HUES6 (cell line): ENCODE measurements around the gene ASB16.
A peak's percentile ranks its signal among the peaks of the same experiment; 100 is the strongest.

Experiments used
- H3K27ac ChIP-seq: 2 replicates; pipeline ENCODE4 v1.7.0; 2013; ENCODE audit warnings: low read depth, mild to moderate bottlenecking, low read length, inconsistent platforms
- H3K27me3 ChIP-seq: 2 replicates; pipeline ENCODE4 v1.6.1; 2013; ENCODE audit warnings: low read length; ENCODE audit not compliant: control insufficient read depth, insufficient read depth
- H3K36me3 ChIP-seq: 2 replicates; pipeline ENCODE4 v1.6.1; 2013; ENCODE audit warnings: low read length; ENCODE audit not compliant: control insufficient read depth, insufficient read depth
- H3K4me1 ChIP-seq: 2 replicates; pipeline ENCODE4 v1.6.1; 2013; ENCODE audit warnings: low read length; ENCODE audit not compliant: control insufficient read depth, insufficient read depth
- H3K4me3 ChIP-seq: 2 replicates; pipeline ENCODE4 v1.5.1; 2013; ENCODE audit warnings: low read depth, low read length
- H3K9ac ChIP-seq: one replicate; pipeline ENCODE4 v1.6.1; 2013; ENCODE audit warnings: mild to moderate bottlenecking, low read length
- H3K9me3 ChIP-seq: 2 replicates; pipeline ENCODE4 v1.6.1; 2013; ENCODE audit warnings: low read depth, low read length; ENCODE audit not compliant: control insufficient read depth, insufficient read depth

Gene ASB16

DNA sequence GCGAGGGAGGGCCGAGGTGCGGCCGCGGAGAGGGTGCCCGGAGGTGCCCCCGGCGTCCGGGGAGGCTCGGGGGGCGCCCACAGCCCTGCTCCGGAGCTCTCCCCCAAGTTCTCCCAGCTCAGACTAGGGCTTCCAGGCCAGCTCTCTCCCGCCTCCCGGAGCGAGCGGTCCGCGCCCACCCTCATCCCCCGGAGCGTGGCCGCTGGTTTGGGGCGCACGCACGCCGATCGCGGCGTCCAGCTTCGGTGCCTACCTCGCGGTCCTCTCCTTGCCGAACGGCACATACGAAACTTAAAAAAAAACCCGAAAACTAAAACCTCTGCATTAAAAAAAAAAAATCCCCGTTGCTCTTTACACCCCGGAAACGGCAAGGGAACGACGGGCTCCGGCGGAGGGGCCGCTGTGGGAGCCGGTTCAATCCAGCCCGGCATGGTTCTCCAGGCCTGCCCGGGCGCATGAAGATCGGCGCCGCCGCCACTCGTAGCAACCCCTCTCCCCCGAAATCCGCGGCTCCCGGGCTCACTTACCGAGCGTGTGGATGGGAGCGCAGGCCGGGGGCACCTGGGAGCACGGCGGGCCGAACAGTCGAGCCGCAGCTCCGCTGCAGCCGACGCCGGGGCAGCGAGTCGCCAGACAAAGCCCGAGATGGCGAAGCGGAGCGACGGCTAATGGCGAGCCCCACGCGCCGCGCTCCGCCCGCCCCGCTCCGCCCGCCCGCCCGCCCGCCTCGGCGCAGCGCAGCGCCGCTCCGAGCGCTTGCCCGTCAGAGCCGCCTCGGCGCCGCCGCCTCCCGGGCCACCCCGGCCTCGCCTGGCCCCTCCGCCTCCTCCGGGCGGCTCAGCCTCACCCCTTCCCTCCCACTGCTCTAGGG, 49.9 kb downstream of the ASB16 start:
- Histone ChIP-seq H3K9me3 (no peaks in the 10 kb centered on the region), H3K27ac (peak overlapping the region; percentile 98), H3K4me1 (peaks cover 18% of the 10 kb centered on the region), H3K4me3 (peak overlapping the region; percentile 78), H3K36me3 (peaks cover 18% of the 10 kb centered on the region), H3K9ac (peak overlapping the region; percentile 98), H3K27me3 (no peaks in the 10 kb centered on the region)

DNA sequence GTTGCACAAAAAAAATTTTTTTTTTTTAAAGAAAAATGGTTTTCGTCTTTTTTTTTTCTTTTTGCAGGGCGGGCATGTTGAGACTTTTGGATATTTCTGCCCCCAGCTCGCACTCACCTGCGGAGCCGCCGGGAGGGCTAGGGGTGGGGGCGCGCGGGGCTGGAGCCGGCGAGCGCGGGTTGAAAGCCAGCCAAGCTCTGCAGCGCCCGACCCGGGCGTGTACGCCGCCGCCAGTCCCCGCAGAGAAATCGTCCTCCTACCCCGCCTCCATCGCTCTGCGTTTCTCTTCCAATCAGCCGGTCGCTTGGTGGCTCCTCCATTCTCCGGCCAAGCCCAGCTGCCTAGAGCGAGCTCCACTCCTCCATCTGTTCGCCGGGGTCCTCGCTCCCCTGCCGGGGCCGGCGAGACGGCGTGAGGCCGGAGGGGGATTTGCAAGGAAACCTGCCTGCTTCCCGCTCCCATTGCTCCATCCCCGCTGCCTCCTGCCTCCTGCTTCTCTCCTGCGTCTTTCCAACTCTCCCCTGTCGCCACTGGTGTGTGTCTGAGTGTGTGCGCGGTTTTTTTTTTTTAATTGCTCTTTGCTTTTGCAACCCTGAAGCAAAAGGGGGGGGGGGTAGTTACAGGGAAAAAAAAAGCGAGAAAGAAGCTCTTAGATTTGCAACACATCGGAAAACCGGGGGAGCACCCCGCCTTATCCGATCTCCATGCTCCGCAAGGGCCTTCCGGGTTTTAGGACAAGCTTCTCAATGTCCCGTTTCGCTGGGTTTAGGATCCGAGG, 50.8 kb downstream of the ASB16 start:
- H3K9ac ChIP-seq = peak overlapping the region; percentile 80
- H3K27me3 ChIP-seq = no peaks in the 10 kb centered on the region
- peak overlapping the region; percentile 78 for H3K4me3 ChIP-seq
- H3K27ac ChIP-seq = peak overlapping the region; percentile 68; the same call in 1 of the 2 replicates
- H3K9me3 ChIP-seq = no peaks in the 10 kb centered on the region
- H3K36me3 ChIP-seq = peaks cover 10% of the 10 kb centered on the region
- H3K4me1 ChIP-seq = peaks cover 18% of the 10 kb centered on the region

DNA sequence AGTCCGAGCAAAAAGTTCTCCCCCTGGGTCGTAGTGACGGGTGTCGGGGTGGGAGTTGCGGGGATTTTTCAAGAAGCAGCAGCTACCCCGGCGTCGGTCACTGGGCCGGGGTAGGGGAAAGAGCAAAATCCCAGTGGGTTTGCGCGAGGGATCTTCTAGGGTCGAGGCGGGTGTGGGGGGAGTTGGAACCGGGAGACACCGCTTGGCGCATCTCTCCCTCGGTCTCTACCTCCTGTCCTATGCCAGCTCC, 51.3 kb downstream of the ASB16 start:
- peak overlapping the region; percentile 68; the same call in 1 of the 2 replicates for H3K27ac ChIP-seq
- H3K27me3 ChIP-seq = no peaks in the 10 kb centered on the region
- peaks cover 18% of the 10 kb centered on the region for H3K4me1 ChIP-seq
- H3K36me3 ChIP-seq = peaks cover 5% of the 10 kb centered on the region
- no peaks in the 10 kb centered on the region for H3K9me3 ChIP-seq
- H3K9ac ChIP-seq = peak overlapping the region; percentile 80
- H3K4me3 ChIP-seq = peak overlapping the region; percentile 78

DNA sequence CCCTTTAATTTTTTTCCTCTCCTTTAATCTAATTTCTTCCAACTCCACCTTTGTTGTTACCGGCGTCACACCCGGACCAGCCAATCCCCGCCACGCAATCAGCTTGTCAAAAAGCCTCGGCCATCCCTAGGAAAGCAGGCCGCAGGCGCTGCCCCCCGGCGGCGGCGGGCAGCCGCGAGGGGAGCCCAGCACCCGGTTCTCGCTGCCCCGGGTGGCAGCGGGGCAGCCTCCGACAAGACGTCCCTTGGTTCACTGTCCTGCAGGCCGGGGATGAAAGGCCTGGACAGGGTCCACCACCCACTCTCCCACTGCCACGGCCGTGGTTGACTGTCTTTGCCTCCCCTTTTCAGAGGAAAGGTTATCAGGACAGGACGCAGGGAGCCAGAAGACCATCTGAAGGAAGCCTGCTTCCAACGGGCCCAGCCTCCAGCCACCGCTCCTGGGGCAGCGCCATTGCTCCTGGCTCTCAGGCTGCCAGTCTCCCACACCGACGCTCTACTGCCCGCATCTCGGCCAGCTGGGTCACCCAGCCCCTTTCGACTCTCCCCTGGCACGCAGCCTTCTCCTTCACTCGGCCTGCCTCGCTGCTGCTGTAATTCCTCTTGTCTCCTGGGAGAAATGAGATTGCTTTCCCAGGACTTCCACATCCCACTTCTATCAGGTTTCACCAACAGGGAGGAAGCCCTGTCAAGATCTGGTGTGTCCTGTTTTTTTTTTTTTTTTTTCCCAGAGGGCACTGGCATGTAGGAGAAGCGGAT, 51.8 kb downstream of the ASB16 start:
- Histone ChIP-seq H3K36me3 (no peaks in the 10 kb centered on the region), H3K9me3 (no peaks in the 10 kb centered on the region), H3K27ac (peak overlapping the region; percentile 68; the same call in 1 of the 2 replicates)

GRCh38 chr17:44223541-44224071, 53.1 kb downstream of the ASB16 start:
- Histone ChIP-seq H3K4me3 (no peak overlapping the region), H3K36me3 (no peaks in the 10 kb centered on the region), H3K9me3 (no peaks in the 10 kb centered on the region), H3K9ac (no peak overlapping the region), H3K27me3 (no peaks in the 10 kb centered on the region), H3K4me1 (peaks cover 8% of the 10 kb centered on the region), H3K27ac (no peak overlapping the region)

More for the DNA sequence above, 51.8 kb downstream of the ASB16 start:
- Histone ChIP-seq H3K4me1 (peaks cover 16% of the 10 kb centered on the region), H3K4me3 (peak overlapping the region; percentile 78), H3K9ac (peak overlapping the region; percentile 80), H3K27me3 (no peaks in the 10 kb centered on the region)
